MCF 10A (cell line): ENCODE data around the gene FASTK. TPM values are rescaled to one million over a fixed set of nuclear protein-coding genes. Genes with fewer than 3 reads are reported as not detected.

Experiments used
- BruUV-seq: library from RNA; stranded (reverse); fragments of 400-500 nt; replicated peaks from 2 replicates; lab custom pipeline; 2021; lab: Mats Ljungman, UMichigan
- CTCF ChIA-PET: fragments of 300-600 bp; sonication (Branson Sonifier 250); formaldehyde crosslinking; extraction: SDS; loops from one replicate; lab custom pipeline; 2021; ENCODE audit warnings: antibody characterized with exemption, inconsistent platforms; lab: Yijun Ruan, JAX
- POLR2A ChIA-PET: fragments of 300-600, 350-650 bp; sonication (Branson Sonifier 250); formaldehyde crosslinking; extraction: SDS; loops from one replicate; lab custom pipeline; 2020; ENCODE audit warnings: antibody characterized with exemption, inconsistent platforms; lab: Yijun Ruan, JAX
- DNase-seq: peaks from one replicate; pipeline ENCODE4 v3.0.0-alpha.2; 2018; ENCODE audit not compliant: unreplicated experiment
- H3K27ac Mint-ChIP-seq: one replicate; pipeline ENCODE4 v1.8.0; 2022; ENCODE audit warnings: mild to moderate bottlenecking, low read depth, mixed read lengths; ENCODE audit not compliant: unreplicated experiment
- H3K27me3 Mint-ChIP-seq: one replicate; pipeline ENCODE4 v1.8.0; 2022; ENCODE audit warnings: mixed read lengths; ENCODE audit not compliant: insufficient read depth, unreplicated experiment
- H3K36me3 Mint-ChIP-seq: one replicate; pipeline ENCODE4 v1.8.0; 2022; ENCODE audit warnings: mild to moderate bottlenecking, moderate library complexity, mixed read lengths; ENCODE audit not compliant: insufficient read depth, unreplicated experiment
- H3K4me1 Mint-ChIP-seq: one replicate; pipeline ENCODE4 v1.8.0; 2022; ENCODE audit warnings: mixed read lengths; ENCODE audit not compliant: insufficient read depth, unreplicated experiment
- H3K4me3 Mint-ChIP-seq: one replicate; pipeline ENCODE4 v1.8.0; 2022; ENCODE audit warnings: mild to moderate bottlenecking, moderate library complexity, mixed read lengths; ENCODE audit not compliant: unreplicated experiment
- H3K9me3 Mint-ChIP-seq: one replicate; pipeline ENCODE4 v1.8.0; 2022; ENCODE audit warnings: mixed read lengths; ENCODE audit not compliant: unreplicated experiment
- CTCF ChIP-seq: fragments of 200-600 bp; IDR thresholded peaks from one replicate; pipeline ENCODE4 v1.8.0; 2022; ENCODE audit warnings: antibody characterized with exemption, mild to moderate bottlenecking; ENCODE audit not compliant: unreplicated experiment
- intact Hi-C: fragments of 100-400 bp; cut with micrococcal nuclease; formaldehyde crosslinking; loops from 2 replicates; pipeline ENCODE4 v1.14.1; 2022
- total RNA-seq: library from RNA; stranded (reverse); gene quantifications from 2 replicates; pipeline ENCODE4 v1.2.3, GENCODE V29; 2022

Gene FASTK
- total RNA-seq, 1 experiment from 2014 or later, result 79.3 TPM

DNA sequence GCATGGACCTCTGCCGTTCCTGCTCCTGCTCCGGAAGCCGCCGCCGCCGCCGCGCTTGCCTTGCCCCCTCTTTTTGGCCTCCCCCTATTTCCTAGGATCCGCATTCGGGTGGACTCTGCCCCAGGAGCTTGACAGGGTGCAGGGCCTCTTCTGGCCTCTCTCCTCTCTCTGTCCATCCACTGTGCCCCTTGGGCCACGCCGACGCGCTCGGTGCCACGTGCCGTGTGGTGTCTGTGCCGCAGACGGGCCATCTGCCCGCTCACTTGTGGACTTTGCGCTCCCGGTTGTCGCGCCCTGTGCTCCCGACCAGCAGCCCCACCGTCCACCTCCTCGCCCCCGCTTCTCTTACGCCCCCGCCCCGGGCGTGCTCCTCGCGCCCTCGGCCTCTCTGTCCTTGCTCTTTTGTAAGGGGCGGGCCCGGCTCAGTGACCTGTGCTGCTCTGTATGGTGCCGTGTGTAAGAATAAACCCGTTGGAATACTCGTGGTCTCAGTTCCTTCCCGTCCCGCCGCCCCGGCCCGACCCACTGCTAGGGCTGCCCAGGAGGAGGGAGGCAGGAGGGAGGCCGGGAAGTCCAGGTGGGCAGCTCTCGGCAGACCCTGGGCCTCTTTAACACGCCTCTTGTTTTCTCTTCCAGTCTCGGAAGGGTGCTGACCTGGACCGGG lies 42.7 kb upstream of the FASTK start:
- Mint-ChIP-seq H3K36me3 (peaks cover 46% of the 10 kb centered on the region), H3K27ac (no peak overlapping the region), H3K4me3 (no peak overlapping the region), H3K27me3 (no peaks in the 10 kb centered on the region), H3K4me1 (peaks cover 6% of the 10 kb centered on the region), H3K9me3 (no peaks in the 10 kb centered on the region)
- intact Hi-C loops, result no loop called here
- ChIA-PET CTCF (interaction anchor here (0.6 to 2.3 kb wide), 29 partner anchors 9 to 792 kb away, joined by 3 to 11 read pairs (median 4); no protein-coding TSS in a partner anchor), POLR2A (interaction anchor here (1.7 kb wide), 1 partner anchor 9 kb away, joined by 12 read pairs; no protein-coding TSS in a partner anchor)
- no TSS peak for BruUV-seq
- no peak for DNase-seq
- TF ChIP-seq CTCF, result no peak

- peaks cover 46% of the 10 kb centered on the region for H3K36me3 Mint-ChIP-seq
- H3K4me1 Mint-ChIP-seq, result peaks cover 6% of the 10 kb centered on the region
- H3K4me3 Mint-ChIP-seq, result no peak overlapping the region
- no TSS peak for BruUV-seq
- POLR2A ChIA-PET, result no interaction called here
- H3K27me3 Mint-ChIP-seq, result no peaks in the 10 kb centered on the region
- intact Hi-C loops, result no loop called here
- no peak for DNase-seq
- H3K27ac Mint-ChIP-seq, result no peak overlapping the region
- TF ChIP-seq CTCF, result no peak
- no peaks in the 10 kb centered on the region for H3K9me3 Mint-ChIP-seq
- CTCF ChIA-PET, result interaction anchor here (0.6 to 2.3 kb wide), 8 partner anchors 9 to 613 kb away, joined by 3 to 11 read pairs (median 4); no protein-coding TSS in a partner anchor
Measured at GRCh38 chr7:151122796-151123157, 42.2 kb upstream of the FASTK start.

- no peak overlapping the region for H3K27ac Mint-ChIP-seq
- BruUV-seq, result no TSS peak
- no peaks in the 10 kb centered on the region for H3K9me3 Mint-ChIP-seq
- CTCF ChIA-PET, result interaction anchor here (0.6 to 1.2 kb wide), 2 partner anchors 54 to 745 kb away, joined by 4 read pairs; no protein-coding TSS in a partner anchor
- intact Hi-C loops, result no loop called here
- H3K4me3 Mint-ChIP-seq, result no peak overlapping the region
- no peak for DNase-seq
- peaks cover 6% of the 10 kb centered on the region for H3K4me1 Mint-ChIP-seq
- H3K27me3 Mint-ChIP-seq, result no peaks in the 10 kb centered on the region
- POLR2A ChIA-PET, result no interaction called here
- peaks cover 46% of the 10 kb centered on the region for H3K36me3 Mint-ChIP-seq
- TF ChIP-seq CTCF, result no peak
Measured at GRCh38 chr7:151122276-151122675, 41.7 kb upstream of the FASTK start.

DNA sequence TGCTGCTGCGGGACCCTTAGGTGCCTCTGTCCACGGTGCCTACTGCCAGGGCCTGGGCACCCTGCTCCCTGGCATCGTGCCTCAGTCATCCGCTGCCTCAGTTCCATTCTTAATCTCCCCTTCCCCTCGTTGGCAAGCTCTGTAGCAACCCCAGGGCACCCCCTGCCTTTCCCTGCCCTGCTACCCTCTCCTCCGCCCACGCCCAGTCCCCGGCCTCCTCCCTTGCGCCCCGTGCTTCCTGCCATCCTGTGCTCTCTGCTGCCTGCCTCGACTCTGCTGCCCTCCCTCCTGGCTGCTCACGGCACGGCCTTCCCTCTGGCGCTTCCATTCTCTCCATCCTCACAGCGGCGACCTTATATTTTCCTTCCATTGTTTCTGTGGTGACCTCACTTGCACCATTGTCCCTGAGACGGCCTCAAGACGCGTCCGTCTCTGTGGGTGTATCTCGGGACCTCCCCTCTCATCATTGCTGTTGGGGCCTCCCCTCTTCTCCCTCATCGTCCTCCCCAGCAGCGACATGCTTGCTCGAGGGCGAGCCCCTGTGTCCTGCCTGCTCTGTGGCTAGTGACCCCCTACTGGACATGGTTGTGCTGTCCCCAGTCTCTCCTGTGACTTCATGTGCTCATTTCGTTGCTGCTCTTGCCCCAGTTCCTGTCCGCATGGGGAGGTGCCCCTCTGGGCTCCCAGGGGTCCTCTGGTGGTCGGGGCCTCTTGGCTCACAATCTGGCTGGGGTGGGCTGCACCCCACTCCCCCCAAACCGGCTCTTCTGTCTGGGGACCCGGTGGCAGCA lies 41.0 kb upstream of the FASTK start:
- Mint-ChIP-seq H3K9me3 (no peaks in the 10 kb centered on the region), H3K27me3 (no peaks in the 10 kb centered on the region), H3K4me1 (peaks cover 12% of the 10 kb centered on the region), H3K27ac (no peak overlapping the region), H3K36me3 (peaks cover 46% of the 10 kb centered on the region), H3K4me3 (no peak overlapping the region)
- POLR2A ChIA-PET, result interaction anchor here (0.7 kb wide), 1 partner anchor 66 kb away, joined by 4 read pairs; no protein-coding TSS in a partner anchor
- CTCF ChIA-PET, result interaction anchor here (1.2 to 2.0 kb wide), 2 partner anchors 11 to 55 kb away, joined by 4 to 10 read pairs; no protein-coding TSS in a partner anchor
- intact Hi-C loops, result no loop called here
- BruUV-seq, result no TSS peak
- no peak for TF ChIP-seq CTCF
- no peak for DNase-seq
